Body of pancreas (tissue), 4 donors: ENCODE results near the gene DCAF8L1.
"Not testable (repeated sequence)": the region's sequence is repeated elsewhere in the genome, so short reads cannot be mapped to it uniquely, and the experiment has no call there.

Experiments
- POLR2A ChIP-seq, 3 donors: fragments of 450-650 bp; IDR thresholded peaks; one replicate each; pipeline ENCODE4 v1.6.1; 2016; ENCODE audit warnings: antibody characterized with exemption in 3 of 3, mild to moderate bottlenecking in 2 of 3
- TF ChIP-seq, protein P1 (sequence below), 7 experiments: fragments of 450-650 bp in 4 of 7; fragments of 200-600 bp in 3 of 7; sonication (generic) in 3 of 7; IDR thresholded peaks; one replicate each; pipeline ENCODE4 v1.5.1; 2016 to 2019; ENCODE audit warnings: antibody characterized with exemption in 7 of 7

DNA sequence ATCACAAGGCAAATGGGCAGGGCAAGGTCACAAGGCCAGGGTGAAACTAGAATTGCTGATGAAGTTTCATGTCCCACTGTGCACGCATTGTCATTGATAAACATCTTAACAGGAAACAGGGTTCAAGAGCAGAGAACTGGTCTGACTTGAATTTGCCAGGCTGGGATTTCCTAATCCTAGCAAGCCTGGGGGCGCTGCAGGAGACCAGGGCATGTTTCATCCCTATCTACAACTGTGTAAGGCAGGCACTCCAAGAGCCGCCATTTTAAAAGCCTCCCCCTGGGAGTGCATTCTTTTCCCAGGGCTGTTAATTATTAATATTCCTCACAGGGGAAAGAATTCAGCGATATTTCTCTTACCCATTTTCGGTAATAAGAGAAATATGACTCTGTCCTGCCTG lies 15.9 kb downstream of the DCAF8L1 start:
- TF ChIP-seq POLR2A (IDR thresholded peaks at IDR 0.05), result not testable (repeated sequence)
- TF ChIP-seq, protein P1, sequence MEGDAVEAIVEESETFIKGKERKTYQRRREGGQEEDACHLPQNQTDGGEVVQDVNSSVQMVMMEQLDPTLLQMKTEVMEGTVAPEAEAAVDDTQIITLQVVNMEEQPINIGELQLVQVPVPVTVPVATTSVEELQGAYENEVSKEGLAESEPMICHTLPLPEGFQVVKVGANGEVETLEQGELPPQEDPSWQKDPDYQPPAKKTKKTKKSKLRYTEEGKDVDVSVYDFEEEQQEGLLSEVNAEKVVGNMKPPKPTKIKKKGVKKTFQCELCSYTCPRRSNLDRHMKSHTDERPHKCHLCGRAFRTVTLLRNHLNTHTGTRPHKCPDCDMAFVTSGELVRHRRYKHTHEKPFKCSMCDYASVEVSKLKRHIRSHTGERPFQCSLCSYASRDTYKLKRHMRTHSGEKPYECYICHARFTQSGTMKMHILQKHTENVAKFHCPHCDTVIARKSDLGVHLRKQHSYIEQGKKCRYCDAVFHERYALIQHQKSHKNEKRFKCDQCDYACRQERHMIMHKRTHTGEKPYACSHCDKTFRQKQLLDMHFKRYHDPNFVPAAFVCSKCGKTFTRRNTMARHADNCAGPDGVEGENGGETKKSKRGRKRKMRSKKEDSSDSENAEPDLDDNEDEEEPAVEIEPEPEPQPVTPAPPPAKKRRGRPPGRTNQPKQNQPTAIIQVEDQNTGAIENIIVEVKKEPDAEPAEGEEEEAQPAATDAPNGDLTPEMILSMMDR (IDR thresholded peaks at IDR 0.05), result not testable (repeated sequence)
